GM18508 (cell line): ENCODE measurements around the gene HSD17B8.

Source experiments
- ATAC-seq: cut with Tn5 transposase; IDR thresholded peaks from one replicate; pipeline ENCODE4 v1.9.1; 2021; ENCODE audit warnings: moderate number of reproducible peaks; ENCODE audit not compliant: insufficient read depth, unreplicated experiment

The HSD17B8 gene

GRCh38 chr6:33204415-33205190 lies at the start of gene HSD17B8:
TSS of gene HSD17B8 (plus strand) at chr6:33204655. CDS start at chr6:33204669, 14 bp downstream.
- ATAC-seq: no peak

- no peak for ATAC-seq
Observed at GRCh38 chr6:33156561-33156960, 47.9 kb upstream of the HSD17B8 start.

GRCh38 chr6:33156964-33157363 lies 47.5 kb upstream of the HSD17B8 start:
- ATAC-seq: no peak

GRCh38 chr6:33160096-33160495 lies 44.4 kb upstream of the HSD17B8 start:
- ATAC-seq: no peak

DNA sequence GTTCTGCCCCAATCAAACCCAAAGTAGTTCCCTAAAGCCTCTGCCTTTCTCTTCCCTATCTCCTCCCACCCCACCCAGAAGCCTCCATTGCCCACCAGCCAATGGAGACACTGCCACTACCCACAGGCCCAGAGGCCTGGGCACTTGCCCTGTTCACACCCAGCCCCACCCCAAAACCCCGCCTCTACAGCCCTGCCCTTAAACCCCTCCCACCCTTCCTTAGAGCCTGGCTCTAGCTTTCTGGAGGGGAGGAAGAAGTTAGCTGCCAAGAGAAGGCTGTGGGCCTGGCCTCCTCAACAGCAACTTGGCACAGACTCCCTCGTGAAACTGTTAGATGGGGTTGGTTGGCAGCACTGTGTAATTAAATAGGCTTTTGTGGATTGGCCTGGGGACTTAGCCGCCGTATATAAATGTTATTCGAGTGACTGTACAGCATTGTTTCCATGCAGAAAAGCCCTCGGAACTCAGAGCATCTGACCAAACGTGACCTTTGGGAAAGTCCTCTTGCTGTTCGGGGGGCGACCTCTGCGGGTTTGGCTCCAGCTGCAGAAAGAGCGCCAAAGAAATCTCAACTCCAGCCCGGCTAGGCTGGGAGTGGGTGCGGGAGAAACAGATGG lies 43.6 kb upstream of the HSD17B8 start:
- ATAC-seq: no peak

DNA sequence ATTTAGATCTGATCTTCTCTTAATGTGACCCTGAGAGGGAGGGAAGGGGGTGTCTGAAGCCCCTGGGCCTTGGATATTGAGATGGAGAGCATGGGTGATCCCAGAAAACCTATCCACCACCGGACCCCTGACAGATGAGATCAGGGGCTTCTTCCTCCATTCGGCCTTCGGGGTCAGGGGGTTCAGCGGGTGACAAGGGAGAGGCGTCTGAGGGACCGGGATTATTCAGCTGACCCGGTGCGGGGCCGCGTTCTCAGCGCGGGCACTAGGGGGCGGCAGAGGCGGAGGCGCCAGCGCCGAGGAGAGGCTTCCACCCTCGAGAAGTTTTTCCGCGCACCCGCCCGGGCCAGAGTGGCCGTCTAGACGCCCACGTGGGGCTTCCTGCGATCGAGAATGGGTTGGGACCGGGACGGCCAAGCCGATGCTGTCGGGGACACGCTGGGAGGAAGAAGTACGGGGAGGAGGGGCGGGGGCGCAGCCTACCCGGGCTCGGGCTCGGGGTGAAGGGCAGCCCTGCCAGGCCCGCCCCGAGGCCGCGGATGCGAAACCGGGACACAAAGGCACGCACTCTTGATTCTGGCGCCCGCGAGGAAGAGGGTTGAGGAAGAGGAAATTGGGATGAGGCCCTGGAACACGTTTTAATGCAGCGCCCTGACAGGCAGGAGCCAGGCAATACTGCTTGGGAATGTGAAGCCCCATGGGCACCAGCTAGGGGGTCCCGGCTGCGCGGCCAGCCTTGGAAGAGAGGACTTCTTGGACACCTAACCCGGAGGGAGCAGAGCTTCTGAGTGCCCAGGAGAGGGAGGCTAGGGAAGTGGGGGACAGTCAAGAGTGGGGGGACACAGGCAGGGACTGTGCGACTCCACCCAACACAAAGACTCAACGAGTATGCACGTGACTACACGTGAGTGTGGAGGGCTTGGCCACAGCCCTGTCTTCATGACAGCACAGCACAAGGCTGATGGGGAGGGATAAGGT lies 42.8 kb upstream of the HSD17B8 start:
- no peak for ATAC-seq

DNA sequence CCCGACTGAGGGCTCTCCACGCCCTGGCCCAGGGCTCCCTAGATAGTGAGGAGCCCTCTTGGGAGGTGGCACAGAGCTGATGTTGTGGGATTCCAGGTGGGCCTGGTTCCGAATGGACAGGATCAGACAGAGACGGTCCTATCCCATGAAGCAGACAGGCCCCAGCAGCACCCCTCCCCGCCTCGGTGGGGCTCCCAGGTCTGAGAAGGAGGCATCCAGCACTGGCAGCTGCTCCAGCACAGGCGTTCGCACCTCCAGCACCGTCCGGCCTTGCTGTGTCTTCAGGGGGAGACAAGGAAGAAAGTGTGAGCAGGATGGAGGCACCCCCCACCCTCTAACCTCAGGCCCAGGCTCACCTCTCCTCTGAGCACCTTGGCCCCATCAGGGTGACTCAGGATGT lies 40.9 kb upstream of the HSD17B8 start:
- no peak for ATAC-seq

DNA sequence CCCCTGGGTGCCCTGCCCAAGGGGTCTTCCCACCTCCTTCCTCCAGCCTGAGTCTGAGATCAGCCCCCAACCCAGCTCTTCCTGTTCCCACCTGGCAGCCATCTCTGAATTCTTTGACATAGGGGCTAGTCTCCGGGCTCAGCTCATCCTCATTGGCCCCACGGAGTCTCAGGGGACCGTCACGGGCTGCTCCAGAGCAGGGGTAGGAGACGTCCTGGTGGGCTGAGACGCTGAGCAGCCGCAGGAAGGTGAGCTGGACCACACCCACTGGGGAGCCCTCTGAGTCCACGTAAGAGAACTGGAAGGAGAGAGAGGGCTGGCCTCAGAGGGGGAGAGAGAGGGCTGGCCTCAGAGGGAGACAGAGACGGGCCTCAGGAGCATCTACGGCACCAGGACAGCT lies 40.3 kb upstream of the HSD17B8 start:
- no peak for ATAC-seq

- no peak for ATAC-seq
Observed at GRCh38 chr6:33164665-33165373, 39.6 kb upstream of the HSD17B8 start.

DNA sequence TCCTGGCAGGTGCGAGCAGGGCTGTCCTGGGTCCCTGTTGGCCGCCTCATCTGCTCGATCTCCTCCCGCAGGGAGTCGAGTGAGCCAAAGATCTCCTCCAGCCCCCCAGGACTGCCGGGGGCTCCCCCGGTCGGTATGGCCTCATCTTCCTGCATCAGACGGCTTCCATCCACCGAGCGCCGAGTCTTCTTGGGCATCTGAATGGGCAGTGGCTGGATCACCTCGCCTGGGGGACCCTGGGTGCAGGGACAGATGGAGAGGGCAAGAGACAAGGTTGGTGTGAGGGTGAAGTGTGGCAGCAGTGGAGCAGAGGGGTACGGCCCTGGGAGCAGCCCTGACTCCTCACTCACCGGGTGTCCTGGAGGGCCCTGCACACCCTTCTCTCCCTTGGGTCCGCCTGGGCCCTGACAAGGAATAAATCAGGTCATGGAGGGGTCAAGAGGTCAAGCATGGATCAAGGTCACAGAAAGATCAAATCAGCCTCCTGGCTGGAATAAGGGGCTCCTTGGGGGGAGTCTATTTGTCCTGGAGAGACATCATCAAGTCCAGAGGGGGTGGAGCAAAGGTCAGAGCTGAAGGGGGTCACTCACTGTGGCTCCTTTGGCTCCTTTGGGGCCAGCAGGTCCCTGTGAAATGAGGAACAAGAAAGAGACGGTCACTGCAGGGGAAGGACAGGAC lies 38.7 kb upstream of the HSD17B8 start:
- no peak for ATAC-seq

- ATAC-seq: no peak
Observed at GRCh38 chr6:33166363-33166762, 38.1 kb upstream of the HSD17B8 start.

DNA sequence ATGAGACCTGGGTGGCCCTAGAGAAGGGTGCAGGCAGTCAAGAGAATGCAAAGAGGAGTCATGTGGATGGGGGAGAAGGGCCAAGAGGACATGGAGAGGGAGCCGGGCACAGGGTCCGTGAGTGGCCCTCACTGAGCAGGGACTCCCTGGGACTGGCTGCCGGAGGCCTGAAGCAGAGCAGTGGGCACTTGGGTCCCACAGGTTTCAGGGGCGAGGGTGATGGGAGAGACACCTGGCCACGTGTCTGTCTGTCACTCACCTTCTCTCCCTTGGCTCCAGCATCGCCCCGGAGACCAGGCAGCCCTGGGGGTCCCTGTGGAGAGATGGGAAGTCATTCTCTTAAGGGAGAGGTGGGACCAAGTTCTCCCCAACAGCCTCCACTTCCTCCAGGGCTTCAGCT lies 37.6 kb upstream of the HSD17B8 start:
- no peak for ATAC-seq

GRCh38 chr6:33167374-33168283 lies 36.8 kb upstream of the HSD17B8 start:
- no peak for ATAC-seq

GRCh38 chr6:33168284-33168601 lies 36.2 kb upstream of the HSD17B8 start:
- no peak for ATAC-seq

GRCh38 chr6:33168639-33169038 lies 35.8 kb upstream of the HSD17B8 start:
- ATAC-seq: no peak

DNA sequence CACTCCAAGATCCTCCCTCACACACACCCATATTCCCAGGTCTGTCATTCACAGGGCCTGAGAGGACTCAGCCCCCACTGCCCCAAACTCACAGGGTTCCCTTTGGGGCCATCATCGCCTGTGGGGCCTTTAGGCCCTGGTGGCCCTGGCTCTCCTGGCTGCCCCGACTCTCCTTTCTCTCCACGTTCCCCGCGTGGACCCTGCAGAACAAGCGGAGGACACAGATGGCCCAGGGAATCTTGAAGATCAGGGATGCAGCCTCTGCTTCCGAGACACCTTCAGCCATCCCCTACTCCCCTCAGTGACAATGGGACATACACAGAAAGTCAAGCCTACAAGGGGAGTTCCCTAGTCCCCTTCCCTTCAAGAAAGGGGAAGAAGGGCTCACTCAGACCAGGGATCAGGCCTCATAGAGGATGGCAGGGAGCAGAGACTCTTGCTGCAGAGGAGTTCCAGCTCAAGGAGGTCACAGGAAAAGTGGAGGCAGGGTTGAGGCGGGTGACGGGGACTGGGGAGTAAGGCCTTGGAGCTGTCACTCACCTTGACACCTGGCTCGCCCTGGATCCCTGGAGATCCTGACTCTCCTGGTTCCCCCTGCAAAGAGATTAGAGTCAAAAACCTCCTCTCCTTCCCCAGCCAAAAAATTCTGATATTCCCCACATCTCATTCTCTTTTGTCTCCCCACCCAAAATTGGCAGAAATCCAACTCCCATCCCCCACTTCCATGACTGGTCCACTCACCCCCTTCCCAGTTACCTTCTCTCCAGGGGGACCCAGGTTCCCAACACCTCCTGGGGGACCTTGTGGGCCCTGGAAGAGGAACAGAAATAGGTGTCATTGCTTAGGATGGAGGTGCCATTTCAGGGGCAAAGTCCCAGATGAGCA lies 34.9 kb upstream of the HSD17B8 start:
- ATAC-seq: no peak

DNA sequence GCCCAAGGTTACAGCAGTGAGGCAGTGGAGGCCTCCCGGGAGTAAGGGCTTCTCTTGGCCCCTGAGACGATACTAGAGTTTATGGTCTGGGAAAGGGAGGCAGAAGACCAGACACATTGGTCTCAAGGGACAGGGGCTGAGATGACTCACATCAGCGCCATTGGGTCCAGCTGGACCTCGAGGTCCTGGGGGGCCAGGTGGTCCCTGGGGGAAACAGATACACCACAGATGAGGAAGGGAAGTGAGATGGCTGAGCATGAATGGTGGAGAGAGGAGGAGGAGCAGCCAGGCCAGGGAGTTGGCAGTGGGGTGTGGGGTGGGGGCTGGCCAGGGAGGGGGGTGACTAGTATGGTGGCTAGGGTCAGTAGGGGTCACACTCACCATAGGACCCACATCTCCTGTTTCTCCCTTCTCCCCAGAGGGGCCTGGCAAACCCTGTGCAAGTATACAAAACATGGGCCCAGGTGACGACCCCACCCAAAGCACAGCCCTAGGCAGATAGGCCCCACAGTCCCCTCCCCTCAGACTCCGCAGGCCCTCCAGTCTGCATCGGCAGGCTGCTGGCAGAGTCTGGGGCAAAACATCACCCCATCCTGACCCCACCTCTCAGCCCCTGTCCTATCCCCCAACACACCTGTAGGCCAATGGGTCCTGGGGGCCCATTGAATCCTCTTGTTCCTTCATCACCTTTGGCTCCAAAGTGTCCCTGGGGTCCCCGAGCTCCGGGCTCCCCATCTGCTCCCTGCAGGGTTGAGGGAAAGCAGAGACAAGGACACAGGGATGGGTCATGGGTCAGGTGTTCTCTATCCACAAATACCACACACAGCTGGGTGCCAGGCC lies 34.1 kb upstream of the HSD17B8 start:
- no peak for ATAC-seq
